ENCODE results near the gene ATP5F1E.

ATP5F1E gene

GRCh38 chr20:59064214-59064722 is 32.1 kb upstream of the ATP5F1E start:
- H3F3A ChIP-seq (ENCODE audit: low read depth): no peaks in the 10 kb centered on the region
- no peaks in the 10 kb centered on the region for H3K9me3 ChIP-seq (ENCODE audit: insufficient read depth, low read depth, low read length)
- TF ChIP-seq CTCF (conservative IDR thresholded peaks at IDR 0.05; ENCODE audit: low read length) (no peak), EZH2phosphoT487 (IDR thresholded peaks at IDR 0.05; ENCODE audit: borderline replicate concordance) (no peak)
- no peak overlapping the region for H3K4me2 ChIP-seq (ENCODE audit: low read depth, low read length, poor library complexity, severe bottlenecking)
- no peaks in the 10 kb centered on the region for H4K20me1 ChIP-seq (ENCODE audit: insufficient read depth, low read length, poor library complexity, severe bottlenecking)
- no peaks in the 10 kb centered on the region for H3K9me2 ChIP-seq (replicated peaks; ENCODE audit: low read depth, low read length)
- H3K4me3 ChIP-seq (ENCODE audit: low read length, poor library complexity, severe bottlenecking): no peak overlapping the region
- H3K36me3 ChIP-seq (ENCODE audit: insufficient read depth, low read length): no peaks in the 10 kb centered on the region
- no peak overlapping the region for H2AFZ ChIP-seq (ENCODE audit: low read length)
- H3K79me2 ChIP-seq (ENCODE audit: insufficient read depth, low read length): no peaks in the 10 kb centered on the region
- H3K27me3 ChIP-seq (ENCODE audit: insufficient read depth, low read length, poor library complexity, severe bottlenecking): peaks cover 8% of the 10 kb centered on the region
- no peak overlapping the region for H3K9ac ChIP-seq (ENCODE audit: low read depth, low read length, poor library complexity, severe bottlenecking)
- H3K4me1 ChIP-seq (ENCODE audit: insufficient read depth, low read length, poor library complexity, severe bottlenecking): no peaks in the 10 kb centered on the region

DNA sequence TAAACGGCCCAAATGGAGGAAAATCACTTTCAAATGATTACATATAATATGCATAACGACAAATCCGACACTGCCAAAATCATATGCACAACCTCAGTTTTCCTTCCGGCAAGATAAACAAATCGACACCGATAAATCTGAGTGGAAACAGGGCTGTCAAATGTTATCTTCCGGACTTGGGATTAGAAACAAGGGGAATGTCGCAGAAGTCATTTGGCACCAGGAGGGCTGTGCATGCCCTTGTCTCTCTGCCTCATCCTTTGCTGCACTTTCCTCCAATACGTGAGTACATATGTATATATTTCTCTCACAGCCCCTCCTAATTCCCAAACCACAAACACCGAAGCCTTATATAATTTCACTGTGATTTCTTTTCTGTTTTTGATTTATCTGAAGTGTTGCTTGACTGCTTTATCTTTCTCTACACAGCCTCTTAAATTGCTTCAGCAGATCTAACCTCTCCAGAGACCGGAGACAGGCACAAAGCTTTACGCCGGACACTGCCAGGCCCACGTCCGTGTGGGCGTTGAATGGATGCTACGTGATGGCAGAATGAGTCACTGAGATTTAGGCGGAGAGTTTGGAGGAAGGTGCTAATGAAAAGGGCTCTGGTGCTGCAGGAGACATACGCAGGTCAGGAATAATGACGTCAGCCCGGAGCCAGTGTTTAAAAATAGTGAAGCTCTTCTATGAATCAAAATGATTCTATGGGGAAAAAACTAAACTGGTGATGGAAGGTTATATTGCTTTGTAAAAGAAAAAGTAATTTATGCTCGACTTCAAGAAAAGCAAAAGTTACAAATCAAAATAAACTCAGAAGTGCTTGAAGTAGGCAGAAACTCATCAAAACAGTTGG is 31.5 kb upstream of the ATP5F1E start:
- no peak overlapping the region for H2AFZ ChIP-seq (ENCODE audit: low read length)
- H4K20me1 ChIP-seq (ENCODE audit: insufficient read depth, low read length, poor library complexity, severe bottlenecking): no peaks in the 10 kb centered on the region
- H3K9me2 ChIP-seq (replicated peaks; ENCODE audit: low read depth, low read length): no peaks in the 10 kb centered on the region
- no peaks in the 10 kb centered on the region for H3K4me1 ChIP-seq (ENCODE audit: insufficient read depth, low read length, poor library complexity, severe bottlenecking)
- no peaks in the 10 kb centered on the region for H3F3A ChIP-seq (ENCODE audit: low read depth)
- no peaks in the 10 kb centered on the region for H3K79me2 ChIP-seq (ENCODE audit: insufficient read depth, low read length)
- no peak overlapping the region for H3K4me3 ChIP-seq (ENCODE audit: low read length, poor library complexity, severe bottlenecking)
- no peaks in the 10 kb centered on the region for H3K36me3 ChIP-seq (ENCODE audit: insufficient read depth, low read length)
- TF ChIP-seq EZH2phosphoT487 (IDR thresholded peaks at IDR 0.05; ENCODE audit: borderline replicate concordance) (no peak), CTCF (conservative IDR thresholded peaks at IDR 0.05; ENCODE audit: low read length) (no peak)
- no peak overlapping the region for H3K9ac ChIP-seq (ENCODE audit: low read depth, low read length, poor library complexity, severe bottlenecking)
- H3K27me3 ChIP-seq (ENCODE audit: insufficient read depth, low read length, poor library complexity, severe bottlenecking): peaks cover 8% of the 10 kb centered on the region
- H3K9me3 ChIP-seq (ENCODE audit: insufficient read depth, low read depth, low read length): no peaks in the 10 kb centered on the region
- no peak overlapping the region for H3K4me2 ChIP-seq (ENCODE audit: low read depth, low read length, poor library complexity, severe bottlenecking)

DNA sequence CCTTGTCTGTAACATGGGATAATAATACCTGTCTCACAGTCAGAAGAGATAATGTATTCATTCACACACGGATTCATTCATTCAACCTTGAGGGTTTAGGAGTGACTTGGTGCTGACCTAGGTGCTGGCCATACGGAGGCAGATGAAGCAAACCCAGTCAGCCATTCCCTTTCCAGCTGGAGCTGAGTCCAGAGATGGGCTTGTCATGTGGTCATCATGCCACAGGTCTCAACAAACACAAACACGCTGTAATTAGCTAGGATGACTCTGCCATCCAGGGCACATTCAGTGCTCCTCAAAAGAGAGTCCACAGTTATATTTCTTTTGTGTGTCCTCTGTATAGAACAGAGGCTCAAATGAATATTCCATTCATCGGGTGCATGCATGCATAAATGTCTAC is 29.9 kb upstream of the ATP5F1E start:
- H3F3A ChIP-seq (ENCODE audit: low read depth): no peaks in the 10 kb centered on the region

More for the DNA sequence above, 29.9 kb upstream of the ATP5F1E start:
- no peaks in the 10 kb centered on the region for H3K4me1 ChIP-seq (ENCODE audit: insufficient read depth, low read length, poor library complexity, severe bottlenecking)
- H3K27me3 ChIP-seq (ENCODE audit: insufficient read depth, low read length, poor library complexity, severe bottlenecking): peaks cover 8% of the 10 kb centered on the region
- no peaks in the 10 kb centered on the region for H4K20me1 ChIP-seq (ENCODE audit: insufficient read depth, low read length, poor library complexity, severe bottlenecking)
- H3K4me2 ChIP-seq (ENCODE audit: low read depth, low read length, poor library complexity, severe bottlenecking): no peak overlapping the region
- no peak overlapping the region for H2AFZ ChIP-seq (ENCODE audit: low read length)
- H3K9me2 ChIP-seq (replicated peaks; ENCODE audit: low read depth, low read length): no peaks in the 10 kb centered on the region
- H3K36me3 ChIP-seq (ENCODE audit: insufficient read depth, low read length): no peaks in the 10 kb centered on the region
- H3K79me2 ChIP-seq (ENCODE audit: insufficient read depth, low read length): no peaks in the 10 kb centered on the region
- H3K9me3 ChIP-seq (ENCODE audit: insufficient read depth, low read depth, low read length): no peaks in the 10 kb centered on the region
- TF ChIP-seq EZH2phosphoT487 (IDR thresholded peaks at IDR 0.05; ENCODE audit: borderline replicate concordance) (no peak), CTCF (conservative IDR thresholded peaks at IDR 0.05; ENCODE audit: low read length) (no peak)
- H3K9ac ChIP-seq (ENCODE audit: low read depth, low read length, poor library complexity, severe bottlenecking): no peak overlapping the region
- no peak overlapping the region for H3K4me3 ChIP-seq (ENCODE audit: low read length, poor library complexity, severe bottlenecking)
